ENCODE results near the gene VGLL4. TPM values are rescaled to one million over a fixed set of nuclear protein-coding genes. Genes with fewer than 3 reads are reported as not detected.
"Not testable (repeated sequence)": the region's sequence is repeated elsewhere in the genome, so short reads cannot be mapped to it uniquely, and the experiment has no call there.

The VGLL4 gene
- total RNA-seq, 1 donor from 2014 or later: 57.5 TPM

DNA sequence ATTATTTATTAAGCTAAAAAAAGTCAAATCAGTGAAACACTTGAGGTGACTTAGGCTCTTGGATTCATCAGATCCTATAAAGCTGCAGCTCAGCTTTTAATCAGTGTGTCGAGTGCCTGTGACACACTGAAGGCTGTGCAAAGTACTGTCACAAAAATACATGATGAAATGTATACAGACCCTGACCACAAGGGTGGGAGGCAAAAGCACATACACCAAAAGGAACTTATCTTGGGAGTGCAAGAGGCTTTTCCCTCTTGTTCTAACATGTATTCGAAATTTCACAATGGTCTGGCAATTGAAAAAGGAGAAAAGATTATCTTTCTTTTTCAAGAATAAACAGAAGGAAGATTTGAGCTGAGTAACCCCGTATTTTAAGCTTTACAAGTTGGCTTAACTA is 35.9 kb downstream of the VGLL4 start:
- DNase-seq (ENCODE audit: low spot score): no peak

DNA sequence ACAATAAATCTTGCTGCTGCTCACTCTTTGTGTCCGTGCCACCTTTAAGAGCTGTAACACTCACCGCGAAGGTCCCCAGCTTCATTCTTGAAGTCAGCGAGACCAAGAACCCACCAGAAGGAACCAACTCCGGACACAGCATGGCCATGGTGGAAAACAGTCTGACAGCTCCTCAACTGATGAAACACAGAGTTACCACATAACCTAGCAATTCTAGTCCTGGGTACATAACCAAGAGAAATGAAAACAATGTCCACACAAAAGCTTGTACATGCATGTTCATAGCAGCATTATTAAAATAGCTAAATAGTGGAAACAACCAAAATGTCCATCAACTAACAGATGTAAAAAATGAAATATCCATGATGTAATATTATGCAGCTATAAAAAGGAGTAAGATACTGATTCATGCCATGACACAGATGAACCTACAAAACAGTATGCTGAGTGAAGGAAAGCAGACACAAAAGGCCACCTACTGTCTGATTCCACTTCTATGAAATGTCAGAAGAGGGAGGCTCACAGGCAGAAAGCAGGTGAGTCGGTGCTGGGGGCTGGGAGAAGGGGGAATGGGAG is 36.8 kb downstream of the VGLL4 start:
- no peak for DNase-seq (ENCODE audit: low spot score)

DNA sequence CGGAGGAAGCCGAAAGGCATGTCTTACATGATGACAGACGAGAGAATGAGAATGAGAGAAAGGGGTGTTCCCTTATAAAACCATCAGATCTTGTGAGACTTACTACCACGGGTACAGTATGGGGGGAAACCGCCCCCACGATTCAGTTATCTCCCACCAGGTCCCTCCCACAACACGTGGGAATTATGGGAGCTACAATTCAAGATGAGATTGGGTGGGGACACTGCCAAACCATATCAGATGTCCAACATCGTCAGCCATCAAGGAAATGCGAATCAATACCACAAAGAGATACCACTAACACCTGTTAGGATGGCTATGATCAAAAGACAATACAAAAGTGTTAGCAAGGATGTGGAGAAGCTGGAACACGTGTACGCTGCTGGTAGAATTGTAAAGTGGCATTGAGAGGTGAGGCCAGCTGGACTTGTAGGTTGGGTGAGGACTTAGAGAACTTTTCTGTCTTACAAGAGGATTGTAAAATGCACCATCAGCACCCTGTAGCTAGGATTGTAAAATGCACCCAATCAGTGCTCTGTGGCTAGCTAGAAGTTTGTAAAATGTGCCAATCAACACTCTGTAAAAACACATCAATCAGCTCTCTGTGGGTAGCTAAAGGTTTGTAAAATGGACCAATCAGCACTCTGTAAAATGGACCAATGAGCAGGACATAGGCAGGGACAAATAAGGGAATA is 37.5 kb downstream of the VGLL4 start:
- no peak for DNase-seq (ENCODE audit: low spot score)

DNA sequence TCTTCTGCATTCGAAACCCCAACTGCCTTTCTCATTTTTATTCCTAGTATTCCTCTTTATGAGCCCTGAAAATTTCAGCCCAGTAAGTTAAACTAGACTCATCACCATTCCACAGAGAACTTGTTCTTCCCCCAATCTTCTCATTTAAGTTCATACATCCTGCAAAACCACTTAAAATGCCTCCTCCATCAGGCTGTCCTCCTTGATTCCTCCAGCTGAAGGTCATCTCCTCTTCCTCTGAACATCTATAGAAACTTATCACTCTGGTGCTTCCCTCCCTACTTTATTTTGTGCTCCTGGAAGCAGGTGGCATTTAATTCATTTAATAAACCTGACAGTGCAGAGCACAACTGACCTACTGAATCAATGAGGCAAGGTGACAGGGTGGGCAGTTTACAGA is 38.3 kb downstream of the VGLL4 start:
- no peak for DNase-seq (ENCODE audit: low spot score)

DNA sequence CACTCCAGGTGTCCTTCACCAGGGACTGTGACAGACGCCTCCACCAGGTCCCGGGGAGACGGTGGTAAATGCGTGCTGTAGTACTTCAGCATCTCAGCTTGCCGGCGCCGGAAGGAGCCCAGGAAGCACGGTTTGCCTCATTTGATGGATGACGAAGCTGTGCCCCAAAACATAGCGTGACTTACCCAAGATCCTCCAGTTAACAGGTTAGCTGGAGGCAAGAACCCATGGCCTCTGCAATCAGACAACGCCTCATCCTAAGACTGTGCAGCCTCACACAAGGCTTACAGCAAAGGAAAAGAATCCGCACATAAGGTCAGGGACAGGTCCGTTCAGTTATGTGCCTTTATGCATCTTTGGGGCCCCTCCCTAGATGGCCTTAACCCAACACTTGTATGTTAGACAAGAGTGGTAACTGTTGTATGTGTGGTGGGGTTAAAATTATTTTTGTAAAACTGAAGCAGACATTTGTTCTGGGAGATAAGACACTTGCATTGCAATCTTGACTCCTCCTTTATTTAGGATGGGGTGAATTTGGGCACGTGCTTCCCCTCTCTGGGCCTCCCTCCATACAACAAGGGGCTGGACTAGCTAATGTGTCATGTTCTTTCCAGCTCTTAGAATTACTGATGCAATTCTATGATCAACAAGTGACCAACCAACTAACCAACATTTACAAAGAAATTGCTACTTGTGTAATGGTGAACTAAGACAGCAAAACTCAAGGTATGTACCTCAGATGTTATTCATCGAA is 39.4 kb downstream of the VGLL4 start:
- DNase-seq (ENCODE audit: low spot score): no peak

- no peak for DNase-seq (ENCODE audit: low spot score)
Observed at GRCh38 chr3:11603628-11604027, 40.1 kb downstream of the VGLL4 start.

DNA sequence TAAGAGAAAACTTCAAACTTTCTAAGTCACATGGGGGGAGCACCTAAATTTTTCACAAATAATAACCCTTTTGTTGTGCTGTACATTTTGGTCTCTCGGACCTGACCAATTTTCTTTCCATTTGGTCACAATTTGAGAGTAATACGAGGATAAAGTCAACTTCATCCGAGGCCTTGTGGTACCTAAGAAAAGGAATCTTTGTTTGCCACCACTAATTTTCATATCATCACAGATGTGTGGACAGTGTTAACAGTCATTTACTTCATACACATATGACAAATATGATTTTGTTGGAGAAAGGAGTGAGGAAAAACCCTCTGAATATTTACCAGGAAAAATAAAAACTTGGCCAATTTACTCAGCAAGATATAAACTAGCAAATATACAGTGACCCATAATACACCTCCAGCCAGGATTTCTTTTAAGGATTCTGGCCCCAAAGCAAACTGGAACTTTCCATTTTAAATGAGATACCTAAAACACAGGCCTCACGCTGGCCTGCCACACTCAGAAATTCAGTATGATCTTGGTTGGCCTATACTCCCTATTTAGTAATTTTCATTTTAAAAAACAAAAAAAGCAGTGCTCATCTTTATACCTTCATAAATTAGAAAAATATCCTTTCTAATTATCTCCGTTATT is 40.7 kb downstream of the VGLL4 start:
- DNase-seq (ENCODE audit: low spot score): no peak

DNA sequence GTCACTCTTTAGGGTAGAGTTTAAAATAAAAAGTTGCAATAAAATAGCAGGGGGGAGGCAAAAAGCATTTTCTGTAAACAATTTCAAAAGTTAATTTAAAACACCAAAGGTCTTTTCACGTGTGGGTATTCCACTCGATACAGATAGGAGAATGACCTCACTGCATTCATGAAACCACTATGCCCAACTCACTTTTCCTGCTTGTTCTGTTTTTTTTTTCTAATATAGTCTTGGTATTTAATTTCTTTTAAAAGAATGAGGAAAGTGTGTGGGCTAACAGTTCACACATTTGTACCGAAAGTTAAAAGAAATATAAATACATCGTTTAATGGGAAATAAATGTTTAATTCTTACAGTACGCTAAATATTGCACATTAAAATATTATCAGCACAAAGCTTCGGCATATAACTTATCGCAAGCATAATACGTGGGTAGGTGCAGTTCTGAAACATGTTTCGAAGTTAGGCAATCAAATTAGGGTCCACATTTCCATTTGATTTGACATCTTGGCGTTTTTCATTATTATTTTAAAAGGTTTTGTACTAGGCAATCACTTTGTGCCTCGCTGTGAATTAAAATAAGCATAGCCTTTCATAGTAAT is 41.4 kb downstream of the VGLL4 start:
- DNase-seq (ENCODE audit: low spot score): no peak

GRCh38 chr3:11601446-11602238 is 42.1 kb downstream of the VGLL4 start:
- DNase-seq (ENCODE audit: low spot score): no peak

- DNase-seq (ENCODE audit: low spot score): no peak
Observed at GRCh38 chr3:11600501-11601282, 43.0 kb downstream of the VGLL4 start.

- DNase-seq (ENCODE audit: low spot score): no peak
Observed at GRCh38 chr3:11596387-11596786, 47.3 kb downstream of the VGLL4 start.

DNA sequence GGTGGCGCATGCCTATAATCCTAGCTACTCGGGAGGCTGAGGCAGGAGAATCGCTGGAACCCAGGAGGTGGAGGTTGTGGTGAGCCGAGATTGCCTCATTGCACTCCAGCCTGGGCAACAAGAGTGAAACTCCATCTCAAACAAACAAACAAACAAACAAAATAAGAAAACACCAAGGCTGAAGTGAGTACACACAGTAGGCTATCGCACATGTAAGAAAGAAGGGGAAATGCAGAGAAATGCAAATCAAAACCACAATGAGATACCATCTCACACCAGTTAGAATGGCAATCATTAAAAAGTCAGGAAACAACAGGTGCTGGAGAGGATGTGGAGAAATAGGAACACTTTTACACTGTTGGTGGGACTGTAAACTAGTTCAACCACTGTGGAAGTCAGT is 48.7 kb downstream of the VGLL4 start:
- DNase-seq (ENCODE audit: low spot score): not testable (repeated sequence)

GRCh38 chr3:11593318-11594034 is 50.2 kb downstream of the VGLL4 start:
- no peak for DNase-seq (ENCODE audit: low spot score)

- DNase-seq (ENCODE audit: low spot score): no peak
Observed at GRCh38 chr3:11592445-11593298, 51.0 kb downstream of the VGLL4 start.

DNA sequence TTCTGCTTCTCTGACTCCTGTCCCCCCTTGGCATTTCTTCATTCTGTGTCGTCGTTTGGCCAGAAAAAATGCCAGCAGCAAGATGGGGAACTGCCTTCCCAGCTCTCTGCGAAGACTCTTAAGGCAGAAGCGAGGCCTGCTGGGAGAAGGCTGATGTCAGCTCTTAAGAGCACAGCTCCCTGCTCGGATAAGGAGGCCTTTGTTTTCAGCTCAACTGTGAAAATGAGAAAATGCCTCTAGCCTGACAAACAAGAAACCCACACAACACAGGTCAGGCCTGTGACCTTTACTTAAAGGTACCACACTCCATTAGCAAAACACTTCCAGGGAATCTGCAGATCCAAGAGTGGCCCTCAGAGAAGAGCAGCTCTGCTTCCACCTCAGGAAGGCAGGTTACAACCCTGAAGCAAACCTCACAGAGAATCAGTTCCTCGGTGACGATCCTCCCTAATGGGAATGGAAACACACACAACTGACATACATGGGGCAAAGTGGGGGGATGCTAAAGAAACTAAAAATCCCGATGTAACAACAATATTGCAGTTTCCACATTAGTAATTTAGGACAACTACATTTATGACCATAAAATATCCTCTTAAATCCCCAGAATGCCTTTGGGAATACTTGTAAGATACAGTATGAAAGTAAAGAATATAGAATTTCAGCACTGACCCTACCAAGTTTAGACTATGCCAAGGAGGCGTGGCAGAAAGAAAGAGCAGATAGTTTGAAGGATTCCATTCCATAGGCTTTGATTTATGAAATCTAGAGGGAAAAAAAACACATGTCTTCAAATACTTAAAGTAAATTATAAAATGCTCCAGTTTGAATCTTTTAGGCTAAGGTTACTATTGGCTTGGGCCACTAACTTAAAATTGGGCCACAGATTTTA is 52.1 kb downstream of the VGLL4 start:
- DNase-seq (ENCODE audit: low spot score): no peak

- DNase-seq (ENCODE audit: low spot score): no peak
Observed at GRCh38 chr3:11591002-11591355, 52.7 kb downstream of the VGLL4 start.

DNA sequence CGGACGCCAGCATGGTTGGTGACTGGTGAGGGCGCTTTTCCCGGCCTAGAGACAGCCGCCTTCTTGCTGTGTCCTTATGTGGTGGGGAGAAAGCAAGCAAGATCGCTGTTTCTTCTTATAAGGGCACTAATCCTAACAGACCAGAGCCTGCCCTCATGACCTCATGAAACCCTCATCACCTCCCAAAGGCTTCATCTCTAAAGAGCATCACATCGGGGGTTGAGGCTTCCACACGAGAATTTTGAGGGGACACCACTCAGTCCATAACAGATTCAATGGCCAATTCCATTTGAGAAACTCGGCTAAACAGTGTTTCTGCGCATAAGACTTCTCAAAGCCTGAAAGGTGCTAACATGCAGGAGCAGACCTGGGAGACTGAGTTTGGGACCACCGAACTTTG is 54.0 kb downstream of the VGLL4 start:
- no peak for DNase-seq (ENCODE audit: low spot score)
